Endothelial cell of umbilical vein (primary cell): ENCODE measurements around the gene HTT-AS. TPM values are rescaled to one million over a fixed set of nuclear protein-coding genes. Genes with fewer than 3 reads are reported as not detected.

Experiments used
- BruUV-seq: library from RNA; stranded (reverse); fragments of 400-500 nt; replicated peaks from 2 replicates; lab custom pipeline; 2021; lab: Mats Ljungman, UMichigan
- CTCF ChIA-PET: fragments of 300-600, 350-600 bp; sonication (Branson Sonifier 250); formaldehyde crosslinking; loops from one replicate; lab custom pipeline; 2021; ENCODE audit warnings: antibody characterized with exemption, inconsistent platforms; lab: Charles Lee
- POLR2A ChIA-PET: fragments of 300-600, 350-600 bp; sonication (Branson Sonifier 250); formaldehyde crosslinking; loops from one replicate; lab custom pipeline; 2021; ENCODE audit warnings: antibody characterized with exemption, inconsistent platforms; lab: Charles Lee
- DNase-seq: peaks from one replicate; pipeline ENCODE4 v3.0.0-alpha.2; 2011; ENCODE audit warnings: low read depth, low spot score
- FAIRE-seq: peaks from 2 replicates; lab custom pipeline; 2011; peaks lifted over from hg19 to GRCh38; lab: Jason Lieb, UNC
- H2AFZ ChIP-seq: 2 replicates; pipeline ENCODE4 v1.6.0; 2012; ENCODE audit warnings: low read depth, low read length, control low read depth, inconsistent platforms
- H3K27ac ChIP-seq: 2 replicates; pipeline ENCODE4 v1.5.1; 2011; ENCODE audit warnings: low read depth, mild to moderate bottlenecking, control low read depth, low read length, moderate library complexity; ENCODE audit not compliant: insufficient read depth
- H3K27me3 ChIP-seq, 2 experiments: 2 replicates each; pipeline versions ENCODE4 v1.6.0 to v1.6.1; 2011; ENCODE audit warnings: low read length in 2 of 2, mixed read lengths in 1 of 2; ENCODE audit not compliant: control insufficient read depth in 2 of 2, insufficient read depth in 2 of 2
- H3K36me3 ChIP-seq, 2 experiments: 2 replicates in 1 of 2; 3 replicates in 1 of 2; pipeline ENCODE4 v1.5.1; 2011; ENCODE audit warnings: low read length in 2 of 2, mild to moderate bottlenecking in 1 of 2, moderate library complexity in 1 of 2; ENCODE audit not compliant: control insufficient read depth in 2 of 2, insufficient read depth in 2 of 2; ENCODE audit errors: extremely low read depth in 1 of 2
- H3K4me1 ChIP-seq: 3 replicates; pipeline ENCODE4 v1.5.1; 2011; ENCODE audit warnings: mild to moderate bottlenecking, low read length; ENCODE audit not compliant: control insufficient read depth, insufficient read depth; ENCODE audit errors: extremely low read depth
- H3K4me2 ChIP-seq: 2 replicates; pipeline ENCODE4 v1.6.1; 2011; ENCODE audit warnings: low read length, control low read depth, mixed read lengths; ENCODE audit not compliant: insufficient read depth
- H3K4me3 ChIP-seq, 3 experiments: fragments of 200-600 bp in 1 of 3; sonication (generic), shearing (Covaris generic) in 1 of 3; replicated peaks in 1 of 3; 2 replicates each; pipeline ENCODE4 v1.5.1; 2011 to 2016; ENCODE audit warnings: control low read depth in 3 of 3, low read length in 3 of 3, mild to moderate bottlenecking in 2 of 3, inconsistent platforms in 1 of 3, low read depth in 1 of 3, moderate library complexity in 1 of 3; ENCODE audit not compliant: insufficient read depth in 1 of 3
- H3K79me2 ChIP-seq: 2 replicates; pipeline ENCODE4 v1.6.0; 2012; ENCODE audit warnings: low read length, inconsistent platforms; ENCODE audit not compliant: control insufficient read depth, insufficient read depth
- H3K9ac ChIP-seq: replicated peaks from 2 replicates; pipeline ENCODE3; 2011; ENCODE audit warnings: low read length, control low read depth; ENCODE audit not compliant: insufficient read depth; ENCODE audit errors: extremely low read depth
- H3K9me1 ChIP-seq: replicated peaks from 3 replicates; pipeline ENCODE4 v1.6.0; 2011; ENCODE audit warnings: mild to moderate bottlenecking, low read length; ENCODE audit not compliant: control insufficient read depth, insufficient read depth; ENCODE audit errors: extremely low read depth
- H3K9me3 ChIP-seq: replicated peaks from 2 replicates; pipeline ENCODE4 v1.5.1; 2012; ENCODE audit warnings: low read length, inconsistent platforms; ENCODE audit not compliant: control insufficient read depth, insufficient read depth
- H4K20me1 ChIP-seq: replicated peaks from 2 replicates; pipeline ENCODE3; 2011; ENCODE audit warnings: mild to moderate bottlenecking, low read length; ENCODE audit not compliant: control insufficient read depth, insufficient read depth; ENCODE audit errors: extremely low read depth
- CTCF ChIP-seq, 2 donors: IDR thresholded peaks; 1 replicate in 1 of 2; 2 replicates in 1 of 2; pipeline ENCODE4 v1.5.1; 2011; ENCODE audit warnings: low read length in 2 of 2, mild to moderate bottlenecking in 2 of 2, moderate library complexity in 2 of 2, control low read depth in 1 of 2, inconsistent platforms in 1 of 2, low read depth in 1 of 2; ENCODE audit not compliant: insufficient read depth in 1 of 2; ENCODE audit errors: extremely low read depth in 1 of 2
- EZH2 ChIP-seq: IDR thresholded peaks from 2 replicates; pipeline ENCODE4 v1.6.1; 2012; ENCODE audit warnings: borderline replicate concordance, low read depth, mild to moderate bottlenecking, moderate library complexity, low read length, inconsistent platforms; ENCODE audit not compliant: severe bottlenecking
- FOS ChIP-seq: IDR thresholded peaks from 2 replicates; pipeline ENCODE4 v1.6.1; 2011; ENCODE audit warnings: mild to moderate bottlenecking, low read length, moderate library complexity, borderline replicate concordance; ENCODE audit not compliant: insufficient read depth
- GATA2 ChIP-seq: IDR thresholded peaks from 2 replicates; pipeline ENCODE4 v1.7.0; 2011; ENCODE audit warnings: low read depth, mild to moderate bottlenecking, moderate library complexity, mixed read lengths, low read length; ENCODE audit not compliant: insufficient read length, insufficient read depth
- JUN ChIP-seq: IDR thresholded peaks from 2 replicates; pipeline ENCODE4 v1.6.1; 2011; ENCODE audit warnings: borderline replicate concordance, low read depth; ENCODE audit not compliant: insufficient read length, insufficient read depth
- MAX ChIP-seq: IDR thresholded peaks from 2 replicates; pipeline ENCODE4 v1.6.1; 2011; ENCODE audit not compliant: insufficient read depth, insufficient read length
- MYC ChIP-seq: IDR thresholded peaks from one replicate; pipeline ENCODE4 v1.6.1; 2011; ENCODE audit warnings: mild to moderate bottlenecking, low read depth, low read length
- POLR2A ChIP-seq: IDR thresholded peaks from 2 replicates; pipeline ENCODE4 v1.6.1; 2012; ENCODE audit warnings: low read depth, mild to moderate bottlenecking, control low read depth, low read length
- POLR2AphosphoS5 ChIP-seq: IDR thresholded peaks from 2 replicates; pipeline ENCODE4 v1.6.1; 2012; ENCODE audit warnings: low read depth, mild to moderate bottlenecking, control low read depth, low read length, moderate library complexity; ENCODE audit not compliant: insufficient read depth
- dilution Hi-C: fragments of 300-500 bp; cut with MboI; formaldehyde crosslinking; loops from one replicate; pipeline ENCODE4 v1.15.0; 2019; ENCODE audit warnings: low sequenced_read_pairs; ENCODE audit not compliant: extremely low pct_ligation_motif_present
- intact Hi-C: fragments of 100-400 bp; cut with micrococcal nuclease; formaldehyde crosslinking; loops from one replicate; pipeline ENCODE4 v1.10.0; 2022
- polyA plus RNA-seq, 4 experiments: library from polyadenylated mRNA; depleted of rRNA in 3 of 4; stranded (reverse) in 3 of 4; unstranded in 1 of 4; fragments of >200 nt; gene quantifications; 2 replicates each; pipeline versions ENCODE4 v1.2.1 to v1.2.3, GENCODE V29; 2011 to 2012; ENCODE audit warnings: missing spikeins in 1 of 4
- total RNA-seq: library from RNA; stranded (reverse); gene quantifications from 2 replicates; pipeline ENCODE4 v1.2.3, GENCODE V29; 2021

The HTT-AS gene
- total and polyA plus RNA-seq, 2 donors (not counting 3 experiments of a cell fraction or from before 2014, with no cell fraction given) = not detected

GRCh38 chr4:3067473-3068001 is 6.8 kb downstream of the HTT-AS start:
- Histone ChIP-seq H3K27me3 (peaks cover 0 to 2% of the 10 kb centered on the region in 2 experiments), H3K4me2 (no peak overlapping the region), H3K4me3 (no peak overlapping the region), H3K9me3 (no peaks in the 10 kb centered on the region), H3K9ac (no peak overlapping the region), H3K79me2 (no peaks in the 10 kb centered on the region), H3K36me3 (no peaks in the 10 kb centered on the region), H3K4me1 (no peaks in the 10 kb centered on the region), H3K27ac (no peak overlapping the region), H2AFZ (no peak overlapping the region), H4K20me1 (no peaks in the 10 kb centered on the region), H3K9me1 (no peaks in the 10 kb centered on the region)
- FAIRE-seq (no peak), DNase-seq (no peak)
- POLR2A ChIA-PET = no interaction called here
- CTCF ChIA-PET = no interaction called here
- no peak for TF ChIP-seq MYC
- no peak for TF ChIP-seq JUN
- no peak for TF ChIP-seq GATA2
- TF ChIP-seq CTCF (IDR thresholded peaks at IDR 0.05; ENCODE audit: extremely low read depth in 1 of 2, insufficient read depth in 1 of 2, low read depth in 1 of 2, low read length in 2 of 2) = no peak
- TF ChIP-seq FOS = no peak
- no peak for TF ChIP-seq MAX
- no peak for TF ChIP-seq EZH2
- TF ChIP-seq POLR2A = no peak
- no peak for TF ChIP-seq POLR2AphosphoS5
- dilution Hi-C loops = no loop called here
- BruUV-seq = no TSS peak
- intact Hi-C loops = no loop called here
